ENCODE results near the gene TRUB2. TPM values are rescaled to one million over a fixed set of nuclear protein-coding genes. Genes with fewer than 3 reads are reported as not detected.

TRUB2 gene
- total RNA-seq, 1 experiment from 2014 or later: 22.5 TPM

DNA sequence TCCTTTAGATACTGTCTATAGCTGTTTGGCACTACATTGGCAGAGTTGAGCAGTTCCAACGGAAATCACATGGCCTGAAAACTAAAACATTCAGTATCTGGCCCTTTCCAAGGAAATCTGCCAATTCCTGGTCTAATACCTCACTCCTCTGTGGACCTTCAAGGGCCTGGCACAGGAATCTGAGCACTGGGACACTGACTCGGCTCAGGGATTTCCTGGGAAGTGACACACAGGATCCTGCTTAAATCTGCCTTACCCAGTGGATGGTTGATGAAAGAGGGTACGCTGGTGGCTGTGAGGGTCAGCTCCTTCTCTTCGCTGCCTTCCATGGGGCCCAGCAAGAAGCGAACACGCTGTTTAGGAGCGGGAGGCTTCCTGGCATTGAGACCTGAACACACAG lies 904 bp downstream of the TRUB2 start:
- Histone ChIP-seq H3K4me1 (ENCODE audit: control insufficient read depth, insufficient read depth, low read length) (peaks cover 5% of the 10 kb centered on the region), H3K4me3 (ENCODE audit: low read depth in 2 of 2, low read length in 2 of 2) (peak overlapping the region; percentile 98), H3K9me3 (ENCODE audit: control insufficient read depth, insufficient read depth, low read depth, low read length) (no peaks in the 10 kb centered on the region), H3K27ac (ENCODE audit: low read length) (peak overlapping the region; percentile 93), H3K36me3 (ENCODE audit: control insufficient read depth, insufficient read depth, low read length) (peaks cover 8% of the 10 kb centered on the region; the same call in 1 of the 2 replicates), H3K27me3 (ENCODE audit: control insufficient read depth, insufficient read depth, low read length) (no peaks in the 10 kb centered on the region)
- no peak for ATAC-seq
- ChIA-PET POLR2A (no interaction called here), CTCF (no interaction called here)
- no TSS peak for BruUV-seq (replicated peaks)
- in situ Hi-C loops (cut with HindIII; ENCODE audit: low pct_unique_long_range_greater_than_20kb, low sequenced_read_pairs) (no loop called here), intact Hi-C loops (cut with micrococcal nuclease; ENCODE audit: unreplicated experiment) (no loop called here)
- no peak for DNase-seq (ENCODE audit: low read depth, low spot score)
- no peak for TF ChIP-seq TCF7L2 (IDR thresholded peaks at IDR 0.05; ENCODE audit: low read depth, low read length)
- TF ChIP-seq, protein P1, sequence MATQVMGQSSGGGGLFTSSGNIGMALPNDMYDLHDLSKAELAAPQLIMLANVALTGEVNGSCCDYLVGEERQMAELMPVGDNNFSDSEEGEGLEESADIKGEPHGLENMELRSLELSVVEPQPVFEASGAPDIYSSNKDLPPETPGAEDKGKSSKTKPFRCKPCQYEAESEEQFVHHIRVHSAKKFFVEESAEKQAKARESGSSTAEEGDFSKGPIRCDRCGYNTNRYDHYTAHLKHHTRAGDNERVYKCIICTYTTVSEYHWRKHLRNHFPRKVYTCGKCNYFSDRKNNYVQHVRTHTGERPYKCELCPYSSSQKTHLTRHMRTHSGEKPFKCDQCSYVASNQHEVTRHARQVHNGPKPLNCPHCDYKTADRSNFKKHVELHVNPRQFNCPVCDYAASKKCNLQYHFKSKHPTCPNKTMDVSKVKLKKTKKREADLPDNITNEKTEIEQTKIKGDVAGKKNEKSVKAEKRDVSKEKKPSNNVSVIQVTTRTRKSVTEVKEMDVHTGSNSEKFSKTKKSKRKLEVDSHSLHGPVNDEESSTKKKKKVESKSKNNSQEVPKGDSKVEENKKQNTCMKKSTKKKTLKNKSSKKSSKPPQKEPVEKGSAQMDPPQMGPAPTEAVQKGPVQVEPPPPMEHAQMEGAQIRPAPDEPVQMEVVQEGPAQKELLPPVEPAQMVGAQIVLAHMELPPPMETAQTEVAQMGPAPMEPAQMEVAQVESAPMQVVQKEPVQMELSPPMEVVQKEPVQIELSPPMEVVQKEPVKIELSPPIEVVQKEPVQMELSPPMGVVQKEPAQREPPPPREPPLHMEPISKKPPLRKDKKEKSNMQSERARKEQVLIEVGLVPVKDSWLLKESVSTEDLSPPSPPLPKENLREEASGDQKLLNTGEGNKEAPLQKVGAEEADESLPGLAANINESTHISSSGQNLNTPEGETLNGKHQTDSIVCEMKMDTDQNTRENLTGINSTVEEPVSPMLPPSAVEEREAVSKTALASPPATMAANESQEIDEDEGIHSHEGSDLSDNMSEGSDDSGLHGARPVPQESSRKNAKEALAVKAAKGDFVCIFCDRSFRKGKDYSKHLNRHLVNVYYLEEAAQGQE (IDR thresholded peaks at IDR 0.05; ENCODE audit: insufficient read depth in 1 of 2, low read depth in 2 of 2, low read length in 1 of 2): no peak
- TF ChIP-seq POLR2AphosphoS5 (IDR thresholded peaks at IDR 0.05; ENCODE audit: low read depth, low read length): no peak
- TF ChIP-seq, protein P2, sequence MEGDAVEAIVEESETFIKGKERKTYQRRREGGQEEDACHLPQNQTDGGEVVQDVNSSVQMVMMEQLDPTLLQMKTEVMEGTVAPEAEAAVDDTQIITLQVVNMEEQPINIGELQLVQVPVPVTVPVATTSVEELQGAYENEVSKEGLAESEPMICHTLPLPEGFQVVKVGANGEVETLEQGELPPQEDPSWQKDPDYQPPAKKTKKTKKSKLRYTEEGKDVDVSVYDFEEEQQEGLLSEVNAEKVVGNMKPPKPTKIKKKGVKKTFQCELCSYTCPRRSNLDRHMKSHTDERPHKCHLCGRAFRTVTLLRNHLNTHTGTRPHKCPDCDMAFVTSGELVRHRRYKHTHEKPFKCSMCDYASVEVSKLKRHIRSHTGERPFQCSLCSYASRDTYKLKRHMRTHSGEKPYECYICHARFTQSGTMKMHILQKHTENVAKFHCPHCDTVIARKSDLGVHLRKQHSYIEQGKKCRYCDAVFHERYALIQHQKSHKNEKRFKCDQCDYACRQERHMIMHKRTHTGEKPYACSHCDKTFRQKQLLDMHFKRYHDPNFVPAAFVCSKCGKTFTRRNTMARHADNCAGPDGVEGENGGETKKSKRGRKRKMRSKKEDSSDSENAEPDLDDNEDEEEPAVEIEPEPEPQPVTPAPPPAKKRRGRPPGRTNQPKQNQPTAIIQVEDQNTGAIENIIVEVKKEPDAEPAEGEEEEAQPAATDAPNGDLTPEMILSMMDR (IDR thresholded peaks at IDR 0.05): no peak
- no peak for TF ChIP-seq SIN3A (IDR thresholded peaks at IDR 0.05; ENCODE audit: borderline replicate concordance, insufficient read depth, low read depth, low read length)

DNA sequence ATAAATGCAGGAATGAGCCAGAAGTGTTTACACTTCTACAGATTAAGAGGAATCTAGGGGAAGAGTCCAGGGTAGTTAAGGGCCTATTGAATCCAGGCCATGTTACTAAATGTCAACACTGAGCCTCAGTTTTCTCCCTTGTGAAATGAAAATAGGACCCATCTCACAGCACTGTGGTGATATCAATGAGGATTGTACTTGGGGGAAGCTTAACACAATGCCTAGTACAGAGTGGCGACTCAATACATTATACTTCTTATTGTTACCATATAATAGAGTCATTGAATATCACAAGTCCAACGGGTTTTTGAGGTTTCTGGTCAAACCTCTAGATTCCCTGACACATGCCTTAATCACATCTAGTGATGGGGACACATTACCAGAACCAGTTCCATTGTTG lies 4.6 kb downstream of the TRUB2 start:
- intact Hi-C loops (cut with micrococcal nuclease; ENCODE audit: unreplicated experiment): no loop called here
- POLR2A ChIA-PET: interaction anchor here (0.5 kb wide), 1 partner anchor 54 kb away, joined by 9 read pairs; the partner anchor contains the start of gene URM1
- no TSS peak for BruUV-seq (replicated peaks)
- no peak for ATAC-seq
- in situ Hi-C loops (cut with HindIII; ENCODE audit: low pct_unique_long_range_greater_than_20kb, low sequenced_read_pairs): no loop called here
- H3K27ac ChIP-seq (ENCODE audit: low read length): no peak overlapping the region
- DNase-seq (ENCODE audit: low read depth, low spot score): no peak
- no peak overlapping the region for H3K4me3 ChIP-seq (ENCODE audit: low read depth in 2 of 2, low read length in 2 of 2)
- TF ChIP-seq, protein P2 (IDR thresholded peaks at IDR 0.05): no peak
- no peak for TF ChIP-seq TCF7L2 (IDR thresholded peaks at IDR 0.05; ENCODE audit: low read depth, low read length)
- TF ChIP-seq, protein P1 (IDR thresholded peaks at IDR 0.05; ENCODE audit: insufficient read depth in 1 of 2, low read depth in 2 of 2, low read length in 1 of 2): no peak
- no peak for TF ChIP-seq SIN3A (IDR thresholded peaks at IDR 0.05; ENCODE audit: borderline replicate concordance, insufficient read depth, low read depth, low read length)
- TF ChIP-seq POLR2AphosphoS5 (IDR thresholded peaks at IDR 0.05; ENCODE audit: low read depth, low read length): no peak
- H3K27me3 ChIP-seq (ENCODE audit: control insufficient read depth, insufficient read depth, low read length): no peaks in the 10 kb centered on the region
- H3K36me3 ChIP-seq (ENCODE audit: control insufficient read depth, insufficient read depth, low read length): peaks cover 4% of the 10 kb centered on the region; the same call in 1 of the 2 replicates
- no peaks in the 10 kb centered on the region for H3K9me3 ChIP-seq (ENCODE audit: control insufficient read depth, insufficient read depth, low read depth, low read length)
- CTCF ChIA-PET: no interaction called here
- H3K4me1 ChIP-seq (ENCODE audit: control insufficient read depth, insufficient read depth, low read length): peaks cover 5% of the 10 kb centered on the region

Data from Panc1 (cell line).